Measurements from ENCODE around the gene ITGA2. TPM values are rescaled to one million over a fixed set of nuclear protein-coding genes. Genes with fewer than 3 reads are reported as not detected.

Gene ITGA2
- total and polyA plus RNA-seq, 2 donors (not counting 1 experiment from before 2014, with no cell fraction given), result not detected

DNA sequence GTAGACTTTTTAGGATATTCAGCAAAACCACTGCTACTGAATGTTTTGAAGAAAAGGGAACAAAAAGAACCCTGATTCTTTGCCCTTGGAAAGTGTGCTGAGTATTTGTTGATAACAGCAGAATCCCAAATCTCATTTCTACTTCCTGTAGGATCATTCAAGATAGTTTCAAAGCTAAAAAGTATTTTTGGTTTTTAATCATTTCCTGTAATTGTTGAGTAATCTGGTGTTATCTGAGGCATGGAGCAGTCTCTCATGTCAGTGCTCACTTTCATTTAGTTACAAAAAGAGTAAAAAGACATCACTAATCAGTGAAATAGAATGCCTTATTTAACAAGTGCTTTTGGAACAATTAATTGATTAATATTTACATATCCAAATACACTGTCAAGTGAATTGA is 56.1 kb downstream of the ITGA2 start:
- ATAC-seq (ENCODE audit: low read depth) (no peak), DNase-seq (no peak)
- no peaks in the 10 kb centered on the region for H3K9me3 Mint-ChIP-seq (ENCODE audit: insufficient read depth)
- ChIA-PET CTCF (no interaction called here), POLR2A (no interaction called here)
- peaks cover 0 to 5% of the 10 kb centered on the region in 2 donors for H3K4me1 ChIP-seq (ENCODE audit: control insufficient read depth in 2 of 2, insufficient read depth in 2 of 2, low read length in 2 of 2)
- H3K9ac ChIP-seq (ENCODE audit: low read length), result no peak overlapping the region
- no peak overlapping the region for H3K4me2 ChIP-seq (replicated peaks; ENCODE audit: low read depth, low read length, poor library complexity, severe bottlenecking)
- H3K36me3 ChIP-seq (replicated peaks in 1 of 2; ENCODE audit: control extremely low read depth in 1 of 2, control insufficient read depth in 1 of 2, extremely low read depth in 1 of 2, insufficient read depth in 2 of 2, low read length in 1 of 2), result no peaks in the 10 kb centered on the region
- peaks cover 0 to 6% (median under 1%) of the 10 kb centered on the region in 4 experiments for H3K27me3 ChIP-seq (replicated peaks in 1 of 4; ENCODE audit: control extremely low read depth in 1 of 4, control insufficient read depth in 3 of 4, insufficient read depth in 4 of 4, low read length in 3 of 4)
- H3K79me2 ChIP-seq (ENCODE audit: control insufficient read depth, insufficient read depth, low read length), result no peaks in the 10 kb centered on the region
- no peak overlapping the region for H3K4me3 ChIP-seq (ENCODE audit: control extremely low read depth in 1 of 5, extremely low read depth in 1 of 5, insufficient read depth in 1 of 5, low read depth in 2 of 5, low read length in 4 of 5)
- intact Hi-C loops (cut with micrococcal nuclease), result no loop called here
- H3K4me3 Mint-ChIP-seq, result no peak overlapping the region
- H2AFZ ChIP-seq (ENCODE audit: insufficient read depth, low read depth, low read length, poor library complexity, severe bottlenecking), result no peak overlapping the region
- H3K9me3 ChIP-seq (ENCODE audit: control extremely low read depth in 1 of 3, control insufficient read depth in 2 of 3, insufficient read depth in 1 of 3, low read length in 2 of 3), result no peaks in the 10 kb centered on the region
- no peak overlapping the region for H3K27ac ChIP-seq (ENCODE audit: low read length in 2 of 2)
- peaks cover 5% of the 10 kb centered on the region for H3K4me1 Mint-ChIP-seq
- no peaks in the 10 kb centered on the region for H4K20me1 ChIP-seq (ENCODE audit: control insufficient read depth, insufficient read depth, low read length, poor library complexity, severe bottlenecking)
- H3K27me3 Mint-ChIP-seq, result peaks cover 11% of the 10 kb centered on the region
- no peak overlapping the region for H3K27ac Mint-ChIP-seq
- TF ChIP-seq EZH2 (IDR thresholded peaks at IDR 0.05; ENCODE audit: borderline replicate concordance, insufficient read depth, low read depth, low read length, poor library complexity, severe bottlenecking), result no peak
- TF ChIP-seq, protein P1, sequence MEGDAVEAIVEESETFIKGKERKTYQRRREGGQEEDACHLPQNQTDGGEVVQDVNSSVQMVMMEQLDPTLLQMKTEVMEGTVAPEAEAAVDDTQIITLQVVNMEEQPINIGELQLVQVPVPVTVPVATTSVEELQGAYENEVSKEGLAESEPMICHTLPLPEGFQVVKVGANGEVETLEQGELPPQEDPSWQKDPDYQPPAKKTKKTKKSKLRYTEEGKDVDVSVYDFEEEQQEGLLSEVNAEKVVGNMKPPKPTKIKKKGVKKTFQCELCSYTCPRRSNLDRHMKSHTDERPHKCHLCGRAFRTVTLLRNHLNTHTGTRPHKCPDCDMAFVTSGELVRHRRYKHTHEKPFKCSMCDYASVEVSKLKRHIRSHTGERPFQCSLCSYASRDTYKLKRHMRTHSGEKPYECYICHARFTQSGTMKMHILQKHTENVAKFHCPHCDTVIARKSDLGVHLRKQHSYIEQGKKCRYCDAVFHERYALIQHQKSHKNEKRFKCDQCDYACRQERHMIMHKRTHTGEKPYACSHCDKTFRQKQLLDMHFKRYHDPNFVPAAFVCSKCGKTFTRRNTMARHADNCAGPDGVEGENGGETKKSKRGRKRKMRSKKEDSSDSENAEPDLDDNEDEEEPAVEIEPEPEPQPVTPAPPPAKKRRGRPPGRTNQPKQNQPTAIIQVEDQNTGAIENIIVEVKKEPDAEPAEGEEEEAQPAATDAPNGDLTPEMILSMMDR (IDR thresholded peaks at IDR 0.05), result no peak

DNA sequence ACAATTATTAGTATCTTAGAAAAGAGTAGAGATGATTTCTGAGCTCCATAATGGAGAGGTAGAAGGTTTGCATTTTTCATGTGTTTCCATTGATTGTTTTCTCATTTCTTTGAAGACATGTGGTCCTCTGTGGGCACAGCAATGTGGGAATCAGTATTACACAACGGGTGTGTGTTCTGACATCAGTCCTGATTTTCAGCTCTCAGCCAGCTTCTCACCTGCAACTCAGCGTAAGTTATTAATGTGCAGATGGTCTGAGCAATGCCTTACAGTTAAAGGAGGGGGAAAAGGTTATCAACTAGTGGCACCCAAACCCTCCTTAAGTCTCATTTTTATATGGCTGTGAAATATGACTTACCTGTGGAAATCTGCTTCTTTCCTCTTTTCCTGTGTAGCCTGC is 59.1 kb downstream of the ITGA2 start:
- H3K27ac Mint-ChIP-seq, result no peak overlapping the region
- ATAC-seq (ENCODE audit: low read depth) (no peak), DNase-seq (no peak)
- Histone ChIP-seq H4K20me1 (ENCODE audit: control insufficient read depth, insufficient read depth, low read length, poor library complexity, severe bottlenecking) (no peaks in the 10 kb centered on the region), H3K36me3 (replicated peaks in 1 of 2; ENCODE audit: control extremely low read depth in 1 of 2, control insufficient read depth in 1 of 2, extremely low read depth in 1 of 2, insufficient read depth in 2 of 2, low read length in 1 of 2) (no peaks in the 10 kb centered on the region), H3K27ac (ENCODE audit: low read length in 2 of 2) (no peak overlapping the region), H3K4me3 (ENCODE audit: control extremely low read depth in 1 of 5, extremely low read depth in 1 of 5, insufficient read depth in 1 of 5, low read depth in 2 of 5, low read length in 4 of 5) (no peak overlapping the region), H3K9me3 (ENCODE audit: control extremely low read depth in 1 of 3, control insufficient read depth in 2 of 3, insufficient read depth in 1 of 3, low read length in 2 of 3) (no peaks in the 10 kb centered on the region), H3K4me2 (replicated peaks; ENCODE audit: low read depth, low read length, poor library complexity, severe bottlenecking) (no peak overlapping the region), H3K27me3 (replicated peaks in 1 of 4; ENCODE audit: control extremely low read depth in 1 of 4, control insufficient read depth in 3 of 4, insufficient read depth in 4 of 4, low read length in 3 of 4) (peaks cover 0 to 6% (median 2%) of the 10 kb centered on the region in 4 experiments), H3K4me1 (ENCODE audit: control insufficient read depth in 2 of 2, insufficient read depth in 2 of 2, low read length in 2 of 2) (no peaks in the 10 kb centered on the region), H3K9ac (ENCODE audit: low read length) (no peak overlapping the region), H3K79me2 (ENCODE audit: control insufficient read depth, insufficient read depth, low read length) (no peaks in the 10 kb centered on the region), H2AFZ (ENCODE audit: insufficient read depth, low read depth, low read length, poor library complexity, severe bottlenecking) (no peak overlapping the region)
- H3K27me3 Mint-ChIP-seq, result peaks cover 17% of the 10 kb centered on the region
- CTCF ChIA-PET, result no interaction called here
- no peak overlapping the region for H3K4me3 Mint-ChIP-seq
- POLR2A ChIA-PET, result no interaction called here
- WGBS (ENCODE audit: insufficient coverage), result 83% methylated on average over 1 of the region's 2 CpGs
- H3K4me1 Mint-ChIP-seq, result no peaks in the 10 kb centered on the region
- intact Hi-C loops (cut with micrococcal nuclease), result no loop called here
- H3K9me3 Mint-ChIP-seq (ENCODE audit: insufficient read depth), result no peaks in the 10 kb centered on the region
- TF ChIP-seq EZH2 (IDR thresholded peaks at IDR 0.05; ENCODE audit: borderline replicate concordance, insufficient read depth, low read depth, low read length, poor library complexity, severe bottlenecking), result no peak
- TF ChIP-seq, protein P1 (IDR thresholded peaks at IDR 0.05), result no peak

All from B cell (primary cell).